SKM-1 treated with dmso at 0.1 percent for 144 hours (cell line): ENCODE measurements around the gene FDX1.

Experiments
- DNase-seq: peaks from one replicate; lab custom pipeline; 2025; ENCODE audit not compliant: unreplicated experiment; lab: John Stamatoyannopoulos, UW

Gene FDX1

GRCh38 chr11:110507328-110507727, 77.6 kb downstream of the FDX1 start:
- no peak for DNase-seq

DNA sequence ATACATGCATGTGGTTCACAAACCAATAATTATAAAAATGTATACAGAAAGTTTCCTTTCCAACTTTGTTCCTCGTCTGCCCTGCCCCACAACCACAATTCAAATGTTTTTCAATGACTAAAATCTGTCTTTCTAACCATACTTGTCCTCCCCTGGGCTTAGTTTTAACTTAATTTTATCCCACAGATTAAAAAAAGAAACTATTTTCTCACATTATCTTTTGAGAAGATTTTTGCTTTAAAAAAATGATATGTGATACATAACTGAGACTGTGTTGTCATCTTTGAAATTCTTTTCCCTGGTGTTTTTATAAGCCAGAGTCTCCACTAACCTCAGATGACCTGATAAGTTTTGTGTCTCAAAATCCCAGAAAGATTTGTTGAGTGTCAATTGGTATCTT, 79.0 kb downstream of the FDX1 start:
- no peak for DNase-seq

DNA sequence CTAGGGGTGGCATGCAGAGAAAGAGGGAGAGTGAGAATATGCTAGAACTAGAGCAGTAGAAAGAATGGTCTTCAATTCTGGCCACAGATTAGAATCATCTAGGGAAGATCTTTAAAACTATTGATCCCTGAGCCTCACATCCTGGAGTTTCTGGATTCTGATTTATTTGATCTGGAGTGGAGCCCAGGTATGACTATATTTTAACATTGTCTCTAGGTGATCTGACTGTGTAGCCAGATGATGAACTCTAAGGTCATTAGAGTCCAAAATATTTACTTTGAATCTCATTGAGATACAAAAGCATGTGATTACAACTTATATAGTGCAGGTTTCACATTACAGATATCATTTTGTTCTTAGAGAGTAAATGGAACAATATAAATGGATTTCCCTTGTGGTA, 79.7 kb downstream of the FDX1 start:
- DNase-seq = no peak

DNA sequence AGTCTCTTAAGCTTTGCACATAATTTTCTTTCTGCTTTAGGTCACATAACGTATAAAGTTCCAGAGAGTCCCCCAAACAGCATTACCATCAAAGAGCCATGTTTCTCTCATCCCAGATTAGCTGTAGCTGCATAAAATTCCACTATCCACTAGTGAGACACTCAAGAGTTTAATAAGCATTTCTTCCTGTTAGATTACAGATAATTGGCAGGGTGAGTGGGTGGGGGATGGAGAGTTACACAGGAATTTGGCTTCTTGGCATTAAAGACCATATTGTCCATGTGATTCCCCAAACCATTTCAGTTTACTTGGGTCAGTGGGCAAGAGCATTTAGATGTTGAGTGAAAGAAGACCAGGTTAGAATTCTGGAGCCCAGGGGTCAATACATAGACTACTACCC, 82.3 kb downstream of the FDX1 start:
- no peak for DNase-seq

DNA sequence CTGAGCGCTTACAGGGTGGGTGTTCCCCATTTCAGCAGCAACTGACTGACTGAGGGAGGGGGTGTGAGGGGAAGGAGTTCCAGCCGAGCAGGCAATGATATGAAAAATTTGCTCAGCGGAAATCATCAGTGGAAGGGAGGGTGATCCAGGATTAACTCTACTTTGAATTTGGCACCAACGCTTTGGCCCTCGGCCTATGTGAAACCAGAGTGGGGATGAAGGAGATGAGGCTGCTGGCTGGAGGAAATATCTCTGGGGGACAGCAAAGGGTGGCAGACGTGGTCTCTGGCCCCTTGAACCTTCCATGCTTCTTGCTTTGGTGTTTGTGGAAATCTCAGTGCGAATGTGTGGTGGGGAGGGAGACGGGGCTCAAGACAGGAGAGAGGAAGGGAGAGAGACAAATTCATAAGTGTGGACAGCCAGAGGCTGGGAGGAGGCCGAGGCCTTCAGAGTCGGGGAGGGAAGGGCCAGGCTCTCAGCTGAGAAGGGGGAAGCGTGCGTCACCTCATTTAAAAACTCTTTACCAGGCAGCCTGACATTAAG, 83.6 kb downstream of the FDX1 start:
- no peak for DNase-seq

GRCh38 chr11:110513846-110514437, 84.2 kb downstream of the FDX1 start:
- DNase-seq = no peak
